K562 (cell line): ENCODE measurements around the gene ATP6V0C. TPM values are rescaled to one million over a fixed set of nuclear protein-coding genes. Genes with fewer than 3 reads are reported as not detected.
A peak's percentile ranks its signal among the peaks of the same experiment; 100 is the strongest.

Source experiments
- CBFA2T2 ChIP-seq: fragments of 450-650 bp; conservative IDR thresholded peaks from 2 replicates; pipeline ENCODE4 v1.6.1; 2017; ENCODE audit warnings: mild to moderate bottlenecking
- DACH1 ChIP-seq: fragments of 450-650 bp; IDR thresholded peaks from 2 replicates; pipeline ENCODE4 v1.6.1; 2018; ENCODE audit not compliant: partially characterized antibody
- DLX4 ChIP-seq: fragments of 250-450 bp; sonication (Bioruptor Pico); IDR thresholded peaks from 2 replicates; pipeline ENCODE4 v1.6.1; 2021; ENCODE audit warnings: mild to moderate bottlenecking
- KLF1 ChIP-seq: fragments of 450-650 bp; IDR thresholded peaks from 2 replicates; pipeline ENCODE4 v1.6.1; 2016; ENCODE audit warnings: missing genetic modification characterization, missing compliant biosample characterization
- L3MBTL2 ChIP-seq: fragments of 450-650 bp; IDR thresholded peaks from 2 replicates; pipeline ENCODE4 v1.6.1; 2016; ENCODE audit warnings: mild to moderate bottlenecking, moderate library complexity
- MED1 ChIP-seq: sonication (generic); formaldehyde crosslinking; IDR thresholded peaks from 2 replicates; pipeline ENCODE4 v1.8.1; 2023; ENCODE audit warnings: missing genetic modification reagents, borderline replicate concordance
- MYBL2 ChIP-seq, 2 experiments: fragments of 450-650 bp in 1 of 2; sonication (generic) in 1 of 2; formaldehyde crosslinking in 1 of 2; IDR thresholded peaks; 2 replicates each; pipeline versions ENCODE4 v1.6.1 to v1.8.1; 2017 to 2022; ENCODE audit warnings: borderline replicate concordance in 1 of 2, inconsistent platforms in 1 of 2, low read depth in 1 of 2, mild to moderate bottlenecking in 1 of 2, missing genetic modification reagents in 1 of 2, moderate library complexity in 1 of 2
- SIN3A ChIP-seq, 2 experiments: fragments of 150-350 bp in 1 of 2; IDR thresholded peaks; 2 replicates each; pipeline ENCODE4 v1.6.1; 2011 to 2016; ENCODE audit warnings: borderline replicate concordance in 2 of 2, low read depth in 2 of 2, low read length in 2 of 2, mild to moderate bottlenecking in 2 of 2, moderate library complexity in 2 of 2; ENCODE audit not compliant: control insufficient read depth in 1 of 2
- TCFL5 ChIP-seq: fragments of 250-450 bp; sonication (Bioruptor Pico); conservative IDR thresholded peaks from 2 replicates; pipeline ENCODE4 v1.6.1; 2021; ENCODE audit warnings: mild to moderate bottlenecking, moderate library complexity, matching md5 sums
- ZNF277 ChIP-seq: fragments of 250-450 bp; sonication (Bioruptor Pico); IDR thresholded peaks from 2 replicates; pipeline ENCODE4 v1.8.0; 2022; ENCODE audit warnings: inconsistent platforms, mild to moderate bottlenecking, moderate library complexity, borderline replicate concordance
- ZNF282 ChIP-seq: sonication (generic); formaldehyde crosslinking; IDR thresholded peaks from 2 replicates; pipeline ENCODE4 v1.8.1; 2023; ENCODE audit warnings: missing genetic modification reagents
- polyA plus RNA-seq, 8 experiments: library from polyadenylated mRNA; depleted of rRNA in 4 of 8; stranded (reverse) in 5 of 8; unstranded in 3 of 8; fragments of >200 nt; fragmentation: Nextera tagmentation in 2 of 8; fragmentation: Illumina TruSeq in 1 of 8; extraction: Ambion mirVana in 2 of 8; extraction: Trizol in 1 of 8; gene quantifications; 2 replicates each; pipeline versions ENCODE4 v1.2.1 to v1.2.3, GENCODE V29; 2011 to 2014; ENCODE audit warnings: inconsistent platforms in 1 of 8, missing spikeins in 1 of 8
- total RNA-seq, 7 experiments: library from RNA; depleted of rRNA in 6 of 7; stranded (reverse); fragments of >200 nt in 6 of 7; fragmentation: Illumina TruSeq in 2 of 7; extraction: Trizol in 2 of 7; gene quantifications; 2 replicates each; pipeline versions ENCODE4 v1.2.1 to v1.2.3, GENCODE V29; 2011 to 2021; ENCODE audit warnings: low replicate concordance in 1 of 7
- TF ChIP-seq, protein P1 (sequence below): sonication (generic); formaldehyde crosslinking; IDR thresholded peaks from 2 replicates; pipeline ENCODE4 v1.8.0; 2022; ENCODE audit warnings: mild to moderate bottlenecking, missing genetic modification reagents
- TF ChIP-seq, protein P2 (sequence below): fragments of 250-450 bp; sonication (Bioruptor Pico); IDR thresholded peaks from 2 replicates; pipeline ENCODE4 v1.4.0; 2020; ENCODE audit warnings: mild to moderate bottlenecking
- TF ChIP-seq, protein P3 (sequence below): conservative IDR thresholded peaks from 2 replicates; pipeline ENCODE4 v1.6.1; 2011; ENCODE audit warnings: low read depth, mild to moderate bottlenecking, low read length; ENCODE audit not compliant: control insufficient read depth
- TF ChIP-seq, protein P4 (sequence below): fragments of 200-800 bp; sonication (Bioruptor generic); IDR thresholded peaks from 2 replicates; pipeline ENCODE4 v1.6.1; 2017; ENCODE audit warnings: missing genetic modification characterization, missing compliant biosample characterization

ATP6V0C gene
- total and polyA plus RNA-seq, 9 of the 15 experiments (the other 6 are each of a cell fraction or from before 2014, with no cell fraction given) = 2.9 to 228 (median 22.7) TPM

- TF ChIP-seq, protein P1, sequence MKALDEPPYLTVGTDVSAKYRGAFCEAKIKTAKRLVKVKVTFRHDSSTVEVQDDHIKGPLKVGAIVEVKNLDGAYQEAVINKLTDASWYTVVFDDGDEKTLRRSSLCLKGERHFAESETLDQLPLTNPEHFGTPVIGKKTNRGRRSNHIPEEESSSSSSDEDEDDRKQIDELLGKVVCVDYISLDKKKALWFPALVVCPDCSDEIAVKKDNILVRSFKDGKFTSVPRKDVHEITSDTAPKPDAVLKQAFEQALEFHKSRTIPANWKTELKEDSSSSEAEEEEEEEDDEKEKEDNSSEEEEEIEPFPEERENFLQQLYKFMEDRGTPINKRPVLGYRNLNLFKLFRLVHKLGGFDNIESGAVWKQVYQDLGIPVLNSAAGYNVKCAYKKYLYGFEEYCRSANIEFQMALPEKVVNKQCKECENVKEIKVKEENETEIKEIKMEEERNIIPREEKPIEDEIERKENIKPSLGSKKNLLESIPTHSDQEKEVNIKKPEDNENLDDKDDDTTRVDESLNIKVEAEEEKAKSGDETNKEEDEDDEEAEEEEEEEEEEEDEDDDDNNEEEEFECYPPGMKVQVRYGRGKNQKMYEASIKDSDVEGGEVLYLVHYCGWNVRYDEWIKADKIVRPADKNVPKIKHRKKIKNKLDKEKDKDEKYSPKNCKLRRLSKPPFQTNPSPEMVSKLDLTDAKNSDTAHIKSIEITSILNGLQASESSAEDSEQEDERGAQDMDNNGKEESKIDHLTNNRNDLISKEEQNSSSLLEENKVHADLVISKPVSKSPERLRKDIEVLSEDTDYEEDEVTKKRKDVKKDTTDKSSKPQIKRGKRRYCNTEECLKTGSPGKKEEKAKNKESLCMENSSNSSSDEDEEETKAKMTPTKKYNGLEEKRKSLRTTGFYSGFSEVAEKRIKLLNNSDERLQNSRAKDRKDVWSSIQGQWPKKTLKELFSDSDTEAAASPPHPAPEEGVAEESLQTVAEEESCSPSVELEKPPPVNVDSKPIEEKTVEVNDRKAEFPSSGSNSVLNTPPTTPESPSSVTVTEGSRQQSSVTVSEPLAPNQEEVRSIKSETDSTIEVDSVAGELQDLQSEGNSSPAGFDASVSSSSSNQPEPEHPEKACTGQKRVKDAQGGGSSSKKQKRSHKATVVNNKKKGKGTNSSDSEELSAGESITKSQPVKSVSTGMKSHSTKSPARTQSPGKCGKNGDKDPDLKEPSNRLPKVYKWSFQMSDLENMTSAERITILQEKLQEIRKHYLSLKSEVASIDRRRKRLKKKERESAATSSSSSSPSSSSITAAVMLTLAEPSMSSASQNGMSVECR = peak; percentile 71; the same call in 1 of the 2 replicates
- TF ChIP-seq DACH1 (peak; percentile 48), MYBL2 (IDR thresholded peaks at IDR 0.05; ENCODE audit: low read depth) (no peak), MYBL2 (CRISPR knock-in tag; IDR thresholded peaks at IDR 0.05; ENCODE audit: borderline replicate concordance) (no peak), CBFA2T2 (peak; percentile 96), ZNF282 (CRISPR knock-in tag) (0 out of 2 replicates have a peak, but pooled peaks have one; percentile 34), KLF1 (no peak), MED1 (CRISPR knock-in tag) (0 out of 2 replicates have a peak, but pooled peaks have one; percentile 27), TCFL5 (CRISPR knock-in tag) (no peak), SIN3A (IDR thresholded peaks at IDR 0.05; ENCODE audit: borderline replicate concordance in 2 of 2, control insufficient read depth in 1 of 2, low read depth in 2 of 2, low read length in 2 of 2) (peak; percentile 81 to 98; a peak in 3 of 4 replicates), ZNF277 (CRISPR knock-in tag) (no peak), L3MBTL2 (0 out of 2 replicates have a peak, but pooled peaks have one; percentile 9), DLX4 (CRISPR knock-in tag) (no peak)
- TF ChIP-seq, protein P2, sequence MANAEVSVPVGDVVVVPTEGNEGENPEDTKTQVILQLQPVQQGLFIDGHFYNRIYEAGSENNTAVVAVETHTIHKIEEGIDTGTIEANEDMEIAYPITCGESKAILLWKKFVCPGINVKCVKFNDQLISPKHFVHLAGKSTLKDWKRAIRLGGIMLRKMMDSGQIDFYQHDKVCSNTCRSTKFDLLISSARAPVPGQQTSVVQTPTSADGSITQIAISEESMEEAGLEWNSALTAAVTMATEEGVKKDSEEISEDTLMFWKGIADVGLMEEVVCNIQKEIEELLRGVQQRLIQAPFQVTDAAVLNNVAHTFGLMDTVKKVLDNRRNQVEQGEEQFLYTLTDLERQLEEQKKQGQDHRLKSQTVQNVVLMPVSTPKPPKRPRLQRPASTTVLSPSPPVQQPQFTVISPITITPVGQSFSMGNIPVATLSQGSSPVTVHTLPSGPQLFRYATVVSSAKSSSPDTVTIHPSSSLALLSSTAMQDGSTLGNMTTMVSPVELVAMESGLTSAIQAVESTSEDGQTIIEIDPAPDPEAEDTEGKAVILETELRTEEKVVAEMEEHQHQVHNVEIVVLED = no peak
- TF ChIP-seq, protein P3, sequence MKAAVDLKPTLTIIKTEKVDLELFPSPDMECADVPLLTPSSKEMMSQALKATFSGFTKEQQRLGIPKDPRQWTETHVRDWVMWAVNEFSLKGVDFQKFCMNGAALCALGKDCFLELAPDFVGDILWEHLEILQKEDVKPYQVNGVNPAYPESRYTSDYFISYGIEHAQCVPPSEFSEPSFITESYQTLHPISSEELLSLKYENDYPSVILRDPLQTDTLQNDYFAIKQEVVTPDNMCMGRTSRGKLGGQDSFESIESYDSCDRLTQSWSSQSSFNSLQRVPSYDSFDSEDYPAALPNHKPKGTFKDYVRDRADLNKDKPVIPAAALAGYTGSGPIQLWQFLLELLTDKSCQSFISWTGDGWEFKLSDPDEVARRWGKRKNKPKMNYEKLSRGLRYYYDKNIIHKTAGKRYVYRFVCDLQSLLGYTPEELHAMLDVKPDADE = peak; percentile 86
- TF ChIP-seq, protein P4, sequence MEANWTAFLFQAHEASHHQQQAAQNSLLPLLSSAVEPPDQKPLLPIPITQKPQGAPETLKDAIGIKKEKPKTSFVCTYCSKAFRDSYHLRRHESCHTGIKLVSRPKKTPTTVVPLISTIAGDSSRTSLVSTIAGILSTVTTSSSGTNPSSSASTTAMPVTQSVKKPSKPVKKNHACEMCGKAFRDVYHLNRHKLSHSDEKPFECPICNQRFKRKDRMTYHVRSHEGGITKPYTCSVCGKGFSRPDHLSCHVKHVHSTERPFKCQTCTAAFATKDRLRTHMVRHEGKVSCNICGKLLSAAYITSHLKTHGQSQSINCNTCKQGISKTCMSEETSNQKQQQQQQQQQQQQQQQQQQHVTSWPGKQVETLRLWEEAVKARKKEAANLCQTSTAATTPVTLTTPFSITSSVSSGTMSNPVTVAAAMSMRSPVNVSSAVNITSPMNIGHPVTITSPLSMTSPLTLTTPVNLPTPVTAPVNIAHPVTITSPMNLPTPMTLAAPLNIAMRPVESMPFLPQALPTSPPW = peak; percentile 92
Measured at GRCh38 chr16:2520097-2520783, 6.5 kb downstream of the ATP6V0C start, which contains the start of gene AMDHD2 (continued).
